SK-N-SH (cell line): Measurements from ENCODE around the gene NR6A1.

Source experiments
- RAD21 ChIP-seq: IDR thresholded peaks from 2 replicates; pipeline ENCODE4 v1.6.1; 2012; ENCODE audit warnings: mild to moderate bottlenecking, low read length
- SMC3 ChIP-seq: IDR thresholded peaks from 2 replicates; pipeline ENCODE4 v1.6.1; 2012; ENCODE audit warnings: low read depth, low read length, improper control_type of control experiment
- TAF1 ChIP-seq: IDR thresholded peaks from 2 replicates; pipeline ENCODE4 v1.6.1; 2012; ENCODE audit warnings: low read depth, mild to moderate bottlenecking, low read length, moderate library complexity, borderline replicate concordance
- YY1 ChIP-seq: IDR thresholded peaks from 2 replicates; pipeline ENCODE4 v1.4.0; 2012; ENCODE audit warnings: low read depth, mild to moderate bottlenecking
- TF ChIP-seq, protein P1 (sequence below): fragments of 200-600 bp; sonication (generic); IDR thresholded peaks from 2 replicates; pipeline ENCODE4 v1.6.1; 2017; ENCODE audit warnings: antibody characterized with exemption, mild to moderate bottlenecking, moderate library complexity

DNA sequence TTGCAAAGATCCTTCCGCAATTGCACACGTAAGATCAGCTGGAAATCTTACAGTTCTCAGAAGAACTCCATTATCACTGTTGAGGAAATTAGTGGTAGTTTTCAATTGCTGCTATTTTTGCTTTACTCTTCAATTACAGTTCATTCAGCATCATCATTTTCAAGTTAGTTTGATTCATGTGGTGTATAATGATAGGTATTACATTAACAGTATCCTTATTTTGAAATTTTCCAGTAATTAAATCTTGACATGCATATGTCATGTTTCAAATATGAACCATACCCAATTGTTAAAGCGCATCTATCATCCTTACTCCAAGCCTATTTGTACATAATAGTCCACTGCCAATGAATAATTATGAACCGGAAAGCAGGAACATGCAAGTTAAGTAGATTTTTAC lies 60.3 kb downstream of the NR6A1 start:
- TF ChIP-seq, protein P1, sequence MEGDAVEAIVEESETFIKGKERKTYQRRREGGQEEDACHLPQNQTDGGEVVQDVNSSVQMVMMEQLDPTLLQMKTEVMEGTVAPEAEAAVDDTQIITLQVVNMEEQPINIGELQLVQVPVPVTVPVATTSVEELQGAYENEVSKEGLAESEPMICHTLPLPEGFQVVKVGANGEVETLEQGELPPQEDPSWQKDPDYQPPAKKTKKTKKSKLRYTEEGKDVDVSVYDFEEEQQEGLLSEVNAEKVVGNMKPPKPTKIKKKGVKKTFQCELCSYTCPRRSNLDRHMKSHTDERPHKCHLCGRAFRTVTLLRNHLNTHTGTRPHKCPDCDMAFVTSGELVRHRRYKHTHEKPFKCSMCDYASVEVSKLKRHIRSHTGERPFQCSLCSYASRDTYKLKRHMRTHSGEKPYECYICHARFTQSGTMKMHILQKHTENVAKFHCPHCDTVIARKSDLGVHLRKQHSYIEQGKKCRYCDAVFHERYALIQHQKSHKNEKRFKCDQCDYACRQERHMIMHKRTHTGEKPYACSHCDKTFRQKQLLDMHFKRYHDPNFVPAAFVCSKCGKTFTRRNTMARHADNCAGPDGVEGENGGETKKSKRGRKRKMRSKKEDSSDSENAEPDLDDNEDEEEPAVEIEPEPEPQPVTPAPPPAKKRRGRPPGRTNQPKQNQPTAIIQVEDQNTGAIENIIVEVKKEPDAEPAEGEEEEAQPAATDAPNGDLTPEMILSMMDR, result no peak
- TF ChIP-seq TAF1, result no peak
- no peak for TF ChIP-seq YY1
- no peak for TF ChIP-seq RAD21
- no peak for TF ChIP-seq SMC3
